ENCODE measurements around the gene ZNF446.

DNA sequence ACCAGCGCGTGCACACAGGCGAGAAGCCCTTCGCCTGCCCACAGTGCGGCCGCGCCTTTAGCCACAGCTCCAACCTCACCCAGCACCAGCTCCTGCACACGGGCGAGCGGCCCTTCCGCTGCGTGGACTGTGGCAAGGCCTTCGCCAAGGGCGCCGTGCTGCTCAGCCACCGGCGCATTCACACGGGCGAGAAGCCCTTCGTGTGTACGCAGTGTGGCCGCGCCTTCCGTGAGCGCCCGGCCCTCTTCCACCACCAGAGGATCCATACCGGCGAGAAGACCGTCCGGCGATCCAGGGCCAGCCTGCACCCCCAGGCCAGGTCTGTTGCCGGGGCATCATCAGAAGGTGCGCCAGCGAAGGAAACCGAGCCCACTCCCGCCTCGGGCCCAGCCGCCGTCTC is 4.4 kb upstream of the ZNF446 start:
- no peak for TF ChIP-seq POLR2A (IDR thresholded peaks at IDR 0.05)
- TF ChIP-seq, protein P1, sequence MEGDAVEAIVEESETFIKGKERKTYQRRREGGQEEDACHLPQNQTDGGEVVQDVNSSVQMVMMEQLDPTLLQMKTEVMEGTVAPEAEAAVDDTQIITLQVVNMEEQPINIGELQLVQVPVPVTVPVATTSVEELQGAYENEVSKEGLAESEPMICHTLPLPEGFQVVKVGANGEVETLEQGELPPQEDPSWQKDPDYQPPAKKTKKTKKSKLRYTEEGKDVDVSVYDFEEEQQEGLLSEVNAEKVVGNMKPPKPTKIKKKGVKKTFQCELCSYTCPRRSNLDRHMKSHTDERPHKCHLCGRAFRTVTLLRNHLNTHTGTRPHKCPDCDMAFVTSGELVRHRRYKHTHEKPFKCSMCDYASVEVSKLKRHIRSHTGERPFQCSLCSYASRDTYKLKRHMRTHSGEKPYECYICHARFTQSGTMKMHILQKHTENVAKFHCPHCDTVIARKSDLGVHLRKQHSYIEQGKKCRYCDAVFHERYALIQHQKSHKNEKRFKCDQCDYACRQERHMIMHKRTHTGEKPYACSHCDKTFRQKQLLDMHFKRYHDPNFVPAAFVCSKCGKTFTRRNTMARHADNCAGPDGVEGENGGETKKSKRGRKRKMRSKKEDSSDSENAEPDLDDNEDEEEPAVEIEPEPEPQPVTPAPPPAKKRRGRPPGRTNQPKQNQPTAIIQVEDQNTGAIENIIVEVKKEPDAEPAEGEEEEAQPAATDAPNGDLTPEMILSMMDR (IDR thresholded peaks at IDR 0.05) = no peak

Data from right lobe of liver (tissue), 4 donors.